CD14-positive monocyte (primary cell): ENCODE results near the gene GLG1. TPM values are rescaled to one million over a fixed set of nuclear protein-coding genes. Genes with fewer than 3 reads are reported as not detected.
"Not testable (repeated sequence)": the region's sequence is repeated elsewhere in the genome, so short reads cannot be mapped to it uniquely, and the experiment has no call there.

Experiments
- DNase-seq, 3 donors: peaks; one replicate each; pipeline ENCODE4 v3.0.0-alpha.2; 2011 to 2022
- H2AFZ ChIP-seq: 2 replicates; pipeline ENCODE4 v1.6.0; 2012; ENCODE audit warnings: mild to moderate bottlenecking, low read depth, low read length, inconsistent platforms; ENCODE audit not compliant: insufficient read depth, poor library complexity, severe bottlenecking
- H3K27ac ChIP-seq, 2 donors: 1 replicate in 1 of 2; 2 replicates in 1 of 2; pipeline ENCODE4 v1.5.1; 2012 to 2013; ENCODE audit warnings: low read length in 2 of 2, control low read depth in 1 of 2, inconsistent platforms in 1 of 2, low read depth in 1 of 2, mild to moderate bottlenecking in 1 of 2
- H3K27me3 ChIP-seq, 2 donors: one replicate each; pipeline versions ENCODE4 v1.6.0 to v1.6.1; 2011 to 2013; ENCODE audit warnings: low read length in 2 of 2; ENCODE audit not compliant: control insufficient read depth in 2 of 2, insufficient read depth in 2 of 2
- H3K36me3 ChIP-seq, 2 donors: replicated peaks in 1 of 2; 1 replicate in 1 of 2; 2 replicates in 1 of 2; pipeline versions ENCODE4 v1.5.1 to v1.6.1; 2012 to 2013; ENCODE audit warnings: low read length in 2 of 2, control low read depth in 1 of 2, inconsistent platforms in 1 of 2, mild to moderate bottlenecking in 1 of 2; ENCODE audit not compliant: insufficient read depth in 2 of 2, control insufficient read depth in 1 of 2
- H3K4me1 ChIP-seq, 2 donors: 1 replicate in 1 of 2; 2 replicates in 1 of 2; pipeline versions ENCODE4 v1.5.1 to v1.6.1; 2012 to 2013; ENCODE audit warnings: low read length in 2 of 2, control low read depth in 1 of 2, inconsistent platforms in 1 of 2, mild to moderate bottlenecking in 1 of 2, moderate library complexity in 1 of 2; ENCODE audit not compliant: insufficient read depth in 2 of 2, control insufficient read depth in 1 of 2
- H3K4me2 ChIP-seq: replicated peaks from 2 replicates; pipeline ENCODE3; 2012; ENCODE audit warnings: low read length, moderate library complexity, mild to moderate bottlenecking; ENCODE audit not compliant: poor library complexity, severe bottlenecking; ENCODE audit errors: extremely low read depth
- H3K4me3 ChIP-seq, 3 experiments: fragments of 200-600 bp in 1 of 3; sonication (generic) in 1 of 3; replicated peaks in 1 of 3; 1 replicate in 2 of 3; 2 replicates in 1 of 3; pipeline ENCODE4 v1.5.1; 2011 to 2013; ENCODE audit warnings: low read length in 3 of 3, mild to moderate bottlenecking in 3 of 3, control low read depth in 2 of 3, low read depth in 2 of 3, inconsistent platforms in 1 of 3, moderate library complexity in 1 of 3
- H3K79me2 ChIP-seq: 2 replicates; pipeline ENCODE4 v1.6.0; 2012; ENCODE audit warnings: mild to moderate bottlenecking, control low read depth, inconsistent platforms, low read length, moderate library complexity; ENCODE audit not compliant: insufficient read depth
- H3K9ac ChIP-seq: 2 replicates; pipeline ENCODE4 v1.6.0; 2017; ENCODE audit warnings: low read length, mild to moderate bottlenecking; ENCODE audit not compliant: insufficient read depth, poor library complexity, severe bottlenecking
- H3K9me3 ChIP-seq, 2 donors: replicated peaks in 1 of 2; 1 replicate in 1 of 2; 2 replicates in 1 of 2; pipeline versions ENCODE4 v1.5.1 to v1.6.1; 2012 to 2013; ENCODE audit warnings: low read length in 2 of 2, control low read depth in 1 of 2; ENCODE audit not compliant: control insufficient read depth in 1 of 2, insufficient read depth in 1 of 2
- H4K20me1 ChIP-seq: 2 replicates; pipeline ENCODE4 v1.6.0; 2012; ENCODE audit warnings: mild to moderate bottlenecking, low read length, control low read depth, moderate library complexity; ENCODE audit not compliant: insufficient read depth
- H3K27ac Mint-ChIP-seq, 7 donors: one replicate each; pipeline ENCODE4 v1.8.0; 2020; ENCODE audit warnings: mild to moderate bottlenecking in 7 of 7, mixed read lengths in 7 of 7, moderate library complexity in 6 of 7, inconsistent platforms in 2 of 7
- H3K27me3 Mint-ChIP-seq, 3 donors: one replicate each; pipeline ENCODE4 v1.8.0; 2021 to 2022; ENCODE audit warnings: low read depth in 3 of 3, mild to moderate bottlenecking in 3 of 3, mixed read lengths in 3 of 3, moderate library complexity in 3 of 3, inconsistent platforms in 1 of 3
- H3K36me3 Mint-ChIP-seq, 2 donors: one replicate each; pipeline ENCODE4 v1.8.0; 2020; ENCODE audit warnings: mixed read lengths in 2 of 2, inconsistent platforms in 1 of 2, mild to moderate bottlenecking in 1 of 2
- H3K4me1 Mint-ChIP-seq: one replicate; pipeline ENCODE4 v1.8.0; 2020; ENCODE audit warnings: mild to moderate bottlenecking, mixed read lengths
- H3K4me3 Mint-ChIP-seq, 2 donors: one replicate each; pipeline ENCODE4 v1.8.0; 2020; ENCODE audit warnings: mild to moderate bottlenecking in 2 of 2, mixed read lengths in 2 of 2, moderate library complexity in 1 of 2
- H3K9me3 Mint-ChIP-seq, 7 donors: one replicate each; pipeline ENCODE4 v1.8.0; 2020 to 2022; ENCODE audit warnings: mixed read lengths in 7 of 7, mild to moderate bottlenecking in 6 of 7, moderate library complexity in 6 of 7, inconsistent platforms in 2 of 7
- WGBS: methylation state at CpG from one replicate; pipeline ENCODE4 v1.1.5; 2013; ENCODE audit warnings: missing lambda C conversion rate; ENCODE audit not compliant: insufficient coverage; 5-methylcytosine and 5-hydroxymethylcytosine counted together
- intact Hi-C, 2 donors: fragments of 100-400 bp; cut with micrococcal nuclease; formaldehyde crosslinking; loops; one replicate each; pipeline versions ENCODE4 v1.15.0 to v1.15.1; 2023
- polyA plus RNA-seq, 3 donors: library from polyadenylated mRNA; depleted of rRNA in 1 of 3; unstranded in 2 of 3; stranded (reverse) in 1 of 3; fragments of 300-500 nt in 2 of 3; fragments of >200 nt in 1 of 3; fragmentation: Illumina TruSeq in 2 of 3; gene quantifications; 1 replicate in 2 of 3; 2 replicates in 1 of 3; pipeline ENCODE4 v1.2.3, GENCODE V29; 2012 to 2021

Gene GLG1
- polyA plus RNA-seq, 3 donors, result 40.3 to 69.1 (median 51.1) TPM

DNA sequence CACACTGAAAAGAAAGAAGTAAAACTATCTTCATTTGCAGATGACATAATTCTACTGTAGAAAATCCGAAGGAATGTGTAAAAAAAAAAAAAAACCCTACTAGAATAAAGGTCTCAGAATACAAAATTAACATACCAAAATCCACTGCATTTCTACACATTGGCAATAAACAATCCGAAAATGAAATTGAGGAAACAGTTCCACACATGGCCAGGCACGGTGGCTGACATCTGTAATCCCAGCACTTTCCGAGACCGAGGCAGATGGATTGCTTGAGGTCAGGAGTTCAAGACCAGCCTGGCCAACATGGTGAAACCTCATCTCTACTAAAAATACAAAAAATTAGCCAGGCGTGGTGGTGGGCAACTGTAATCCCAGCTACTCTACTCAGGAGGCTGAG is 181.2 kb downstream of the GLG1 start:
- H4K20me1 ChIP-seq, H3K4me1 Mint-ChIP-seq, H3K4me2 ChIP-seq, H3K9ac ChIP-seq, intact Hi-C loops, H3K27me3 ChIP-seq, H3K4me3 Mint-ChIP-seq, H3K27ac Mint-ChIP-seq, H3K27ac ChIP-seq, H2AFZ ChIP-seq, H3K36me3 ChIP-seq, H3K27me3 Mint-ChIP-seq, H3K9me3 ChIP-seq, H3K4me1 ChIP-seq, H3K36me3 Mint-ChIP-seq, DNase-seq, H3K79me2 ChIP-seq, H3K9me3 Mint-ChIP-seq, H3K4me3 ChIP-seq: not testable (repeated sequence)
- WGBS, result no CpG with 5 or more reads among the region's 6 CpGs

DNA sequence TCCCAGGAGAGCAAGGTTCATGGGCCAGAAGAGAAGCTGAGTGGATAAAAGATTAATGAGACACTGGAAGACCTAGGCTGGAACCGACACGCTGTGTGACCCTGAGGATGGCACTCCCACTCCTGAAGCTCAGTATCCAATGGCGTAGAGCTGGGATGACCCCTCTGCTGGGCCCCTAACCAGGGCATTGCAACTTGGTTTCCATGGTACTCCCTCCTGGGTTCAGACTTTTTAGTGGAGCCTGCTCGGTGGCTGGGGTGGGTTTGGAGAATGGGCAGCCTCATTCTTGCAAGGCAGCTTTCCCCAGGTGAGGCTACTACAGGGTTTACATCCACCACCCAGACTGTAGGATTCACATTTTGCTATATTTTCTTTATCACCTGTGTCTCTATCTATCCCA is 183.2 kb downstream of the GLG1 start:
- H3K4me2 ChIP-seq, H3K79me2 ChIP-seq, H3K4me3 ChIP-seq, H2AFZ ChIP-seq, H3K27ac Mint-ChIP-seq, intact Hi-C loops, H3K27ac ChIP-seq, H3K27me3 Mint-ChIP-seq, H3K27me3 ChIP-seq, H3K9me3 Mint-ChIP-seq, DNase-seq, H4K20me1 ChIP-seq, H3K36me3 ChIP-seq, H3K4me1 ChIP-seq, H3K36me3 Mint-ChIP-seq, H3K9ac ChIP-seq, H3K9me3 ChIP-seq, H3K4me1 Mint-ChIP-seq, H3K4me3 Mint-ChIP-seq: not testable (repeated sequence)
- WGBS, result no CpG with 5 or more reads among the region's 4 CpGs

DNA sequence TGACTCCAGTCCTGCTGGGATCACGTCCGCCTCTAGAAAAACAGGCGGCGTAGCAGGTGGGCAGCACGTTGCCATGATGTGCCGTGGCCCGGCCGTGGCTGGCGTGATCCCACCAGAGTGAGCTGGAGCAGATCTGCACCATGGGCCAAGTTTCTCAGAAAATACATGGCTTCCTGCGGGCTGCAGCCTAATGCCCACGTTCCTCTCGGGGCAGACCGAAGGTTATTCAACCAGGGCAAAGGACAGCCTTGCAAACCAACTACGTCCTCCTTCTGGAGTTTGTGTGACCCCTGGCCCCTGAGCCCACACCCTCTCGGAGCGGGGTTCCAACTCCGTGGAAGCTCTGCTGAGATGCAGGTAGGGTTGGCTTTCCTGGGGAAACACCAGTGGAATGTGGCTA is 184.8 kb downstream of the GLG1 start:
- H3K4me1 Mint-ChIP-seq, H3K4me3 Mint-ChIP-seq, H3K9me3 ChIP-seq, H3K27ac Mint-ChIP-seq, H3K27me3 Mint-ChIP-seq, intact Hi-C loops, H4K20me1 ChIP-seq, H3K4me2 ChIP-seq, H2AFZ ChIP-seq, H3K27ac ChIP-seq, H3K9me3 Mint-ChIP-seq, H3K36me3 Mint-ChIP-seq, H3K27me3 ChIP-seq, H3K9ac ChIP-seq, H3K4me1 ChIP-seq, H3K36me3 ChIP-seq, H3K79me2 ChIP-seq, DNase-seq, H3K4me3 ChIP-seq: not testable (repeated sequence)
- WGBS, result 100% methylated on average over 1 of the region's 17 CpGs

DNA sequence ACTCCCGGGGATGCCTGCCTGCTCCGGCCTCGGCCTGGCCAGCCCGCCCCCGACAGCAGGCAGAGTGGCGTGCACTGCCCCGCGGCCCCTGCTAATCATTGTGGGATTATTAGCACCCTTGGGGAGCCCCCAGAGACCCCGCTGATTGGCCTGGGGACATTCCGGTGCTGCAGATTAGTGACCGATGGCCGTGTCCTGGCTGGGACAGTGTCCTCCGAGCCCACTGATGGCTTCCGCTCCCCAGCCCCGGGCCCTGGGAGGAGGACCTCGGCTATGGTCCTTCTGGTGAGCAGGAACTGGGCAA is 185.5 kb downstream of the GLG1 start:
- H3K36me3 Mint-ChIP-seq, H3K27me3 ChIP-seq, H3K36me3 ChIP-seq, DNase-seq, H3K9me3 Mint-ChIP-seq, H4K20me1 ChIP-seq, H3K79me2 ChIP-seq, H3K27me3 Mint-ChIP-seq, H3K4me3 ChIP-seq, intact Hi-C loops, H3K4me1 ChIP-seq, H3K27ac ChIP-seq, H3K4me1 Mint-ChIP-seq, H3K4me3 Mint-ChIP-seq, H3K9ac ChIP-seq, H3K4me2 ChIP-seq, H3K27ac Mint-ChIP-seq, H3K9me3 ChIP-seq, H2AFZ ChIP-seq: not testable (repeated sequence)
- 92% methylated on average over 2 of the region's 16 CpGs for WGBS
